Brain microvascular endothelial cell (primary cell): Measurements from ENCODE around the gene OS9.

Source experiments
- DNase-seq: peaks from one replicate; pipeline ENCODE4 v3.0.0-alpha.2; 2020
- H3K27ac ChIP-seq: fragments of 250-450 bp; sonication (Bioruptor Pico); 2 replicates; pipeline ENCODE4 v1.5.1; 2020; ENCODE audit warnings: mild to moderate bottlenecking, moderate library complexity
- H3K27me3 ChIP-seq: fragments of 250-450 bp; sonication (Bioruptor Pico); replicated peaks from 2 replicates; pipeline ENCODE4 v1.5.1; 2020; ENCODE audit warnings: mild to moderate bottlenecking
- H3K36me3 ChIP-seq: fragments of 250-450 bp; sonication (Bioruptor Pico); replicated peaks from 2 replicates; pipeline ENCODE4 v1.5.1; 2020; ENCODE audit warnings: mild to moderate bottlenecking
- H3K4me3 ChIP-seq: 2 replicates; pipeline ENCODE4 v1.5.1; 2011; ENCODE audit warnings: low read depth, mild to moderate bottlenecking, control low read depth, low read length, moderate library complexity
- CTCF ChIP-seq: IDR thresholded peaks from 2 replicates; pipeline ENCODE4 v1.5.1; 2011; ENCODE audit warnings: low read depth, mild to moderate bottlenecking, moderate library complexity, low read length, control low read depth, inconsistent platforms; ENCODE audit errors: missing control alignments
- in situ Hi-C: cut with HindIII; loops from 2 replicates; pipeline ENCODE4 v1.10.0; 2017; ENCODE audit warnings: low sequenced_read_pairs, low pct_ligation_motif_present

OS9 gene

GRCh38 chr12:57765003-57765697 is 71.2 kb downstream of the OS9 start:
- H3K27ac ChIP-seq, result no peak overlapping the region
- DNase-seq, result no peak
- peak; percentile 62 for TF ChIP-seq CTCF
- H3K4me3 ChIP-seq, result peak overlapping the region; percentile 39
- in situ Hi-C loops, result no loop called here
- peaks cover 27% of the 10 kb centered on the region for H3K27me3 ChIP-seq
- H3K36me3 ChIP-seq, result peaks cover 6% of the 10 kb centered on the region

GRCh38 chr12:57765698-57766463 is 71.9 kb downstream of the OS9 start:
- Histone ChIP-seq H3K27ac (no peak overlapping the region), H3K4me3 (peak overlapping the region; percentile 31), H3K27me3 (peaks cover 27% of the 10 kb centered on the region), H3K36me3 (peaks cover 10% of the 10 kb centered on the region)
- DNase-seq, result no peak
- in situ Hi-C loops, result no loop called here
- TF ChIP-seq CTCF, result no peak

GRCh38 chr12:57766464-57767304 is 72.8 kb downstream of the OS9 start, which contains the start of gene CYP27B1:
CYP27B1 (minus strand) TSS chr12:57767078; CDS start chr12:57767041, 37 bp downstream.
- Histone ChIP-seq H3K36me3 (peaks cover 10% of the 10 kb centered on the region), H3K4me3 (peak within 1 kb of the TSS; percentile 31), H3K27me3 (peaks cover 27% of the 10 kb centered on the region), H3K27ac (no peak within 1 kb of the TSS)
- in situ Hi-C loops, result no loop called here
- TF ChIP-seq CTCF, result no peak
- no peak for DNase-seq

GRCh38 chr12:57767305-57767698 is 73.4 kb downstream of the OS9 start:
- H3K4me3 ChIP-seq, result no peak overlapping the region

GRCh38 chr12:57767876-57768275 is 73.9 kb downstream of the OS9 start:
- H3K4me3 ChIP-seq, result no peak overlapping the region
- H3K36me3 ChIP-seq, result peaks cover 10% of the 10 kb centered on the region
- DNase-seq, result no peak
- H3K27me3 ChIP-seq, result peaks cover 27% of the 10 kb centered on the region
- in situ Hi-C loops, result no loop called here
- no peak for TF ChIP-seq CTCF
- no peak overlapping the region for H3K27ac ChIP-seq

More at GRCh38 chr12:57767305-57767698, 73.4 kb downstream of the OS9 start:
- Histone ChIP-seq H3K27ac (no peak overlapping the region), H3K36me3 (peaks cover 10% of the 10 kb centered on the region), H3K27me3 (peaks cover 27% of the 10 kb centered on the region)
- TF ChIP-seq CTCF, result no peak
- in situ Hi-C loops, result no loop called here
- DNase-seq, result no peak
